Mesothelial cell of epicardium (in vitro differentiated cells): ENCODE data around the gene FOXP1. TPM values are rescaled to one million over a fixed set of nuclear protein-coding genes. Genes with fewer than 3 reads are reported as not detected.
A peak's percentile ranks its signal among the peaks of the same experiment; 100 is the strongest.

ENCODE experiments used
- DNase-seq, 2 experiments: peaks; one replicate each; pipeline ENCODE4 v3.0.0; 2021; ENCODE audit warnings: low spot score in 2 of 2; ENCODE audit not compliant: unreplicated experiment in 2 of 2
- H3K27ac Mint-ChIP-seq: 2 replicates; pipeline ENCODE4 v1.8.0; 2021; ENCODE audit warnings: mixed read lengths
- H3K27me3 Mint-ChIP-seq: 2 replicates; pipeline ENCODE4 v1.8.0; 2021; ENCODE audit warnings: low read depth, mixed read lengths
- H3K36me3 Mint-ChIP-seq: 2 replicates; pipeline ENCODE4 v1.8.0; 2021; ENCODE audit warnings: mixed read lengths
- H3K4me1 Mint-ChIP-seq: 2 replicates; pipeline ENCODE4 v1.8.0; 2021; ENCODE audit warnings: mixed read lengths
- H3K4me3 Mint-ChIP-seq: 2 replicates; pipeline ENCODE4 v1.8.0; 2021; ENCODE audit warnings: mild to moderate bottlenecking, moderate library complexity, mixed read lengths
- H3K9me3 Mint-ChIP-seq: 2 replicates; pipeline ENCODE4 v1.8.0; 2021; ENCODE audit warnings: mixed read lengths
- CTCF ChIP-seq: fragments of 200-600 bp; sonication (generic); IDR thresholded peaks from one replicate; pipeline ENCODE4 v1.5.0; 2021; ENCODE audit warnings: antibody characterized with exemption; ENCODE audit not compliant: unreplicated experiment
- total RNA-seq: library from RNA; stranded (reverse); gene quantifications from 3 replicates; pipeline ENCODE4 v1.2.1, GENCODE V29; 2021

FOXP1 gene
- total RNA-seq, 1 donor from 2014 or later, result 187 TPM

- Mint-ChIP-seq H3K9me3 (no peaks in the 10 kb centered on the region), H3K4me3 (no peak overlapping the region), H3K27ac (peak overlapping the region; percentile 87), H3K4me1 (peaks cover 54% of the 10 kb centered on the region), H3K36me3 (peaks cover 4% of the 10 kb centered on the region), H3K27me3 (no peaks in the 10 kb centered on the region)
- TF ChIP-seq CTCF, result no peak
- no peak for DNase-seq
Measured at GRCh38 chr3:71104556-71104955, 479.0 kb downstream of the FOXP1 start.

- Mint-ChIP-seq H3K27me3 (no peaks in the 10 kb centered on the region), H3K27ac (peak overlapping the region; percentile 87), H3K4me3 (no peak overlapping the region)
Measured at GRCh38 chr3:71104121-71104541, 479.4 kb downstream of the FOXP1 start.

GRCh38 chr3:71103430-71103921 is 480.1 kb downstream of the FOXP1 start:
- H3K27me3 Mint-ChIP-seq, result no peaks in the 10 kb centered on the region
- no peak for DNase-seq
- H3K4me3 Mint-ChIP-seq, result no peak overlapping the region
- H3K4me1 Mint-ChIP-seq, result peaks cover 45% of the 10 kb centered on the region
- no peak for TF ChIP-seq CTCF
- no peaks in the 10 kb centered on the region for H3K9me3 Mint-ChIP-seq
- H3K36me3 Mint-ChIP-seq, result peaks cover 4% of the 10 kb centered on the region
- H3K27ac Mint-ChIP-seq, result peak overlapping the region; percentile 87

More at GRCh38 chr3:71104121-71104541, 479.4 kb downstream of the FOXP1 start:
- no peak for DNase-seq
- peaks cover 49% of the 10 kb centered on the region for H3K4me1 Mint-ChIP-seq
- TF ChIP-seq CTCF, result no peak
- H3K36me3 Mint-ChIP-seq, result peaks cover 4% of the 10 kb centered on the region
- H3K9me3 Mint-ChIP-seq, result no peaks in the 10 kb centered on the region

- H3K27me3 Mint-ChIP-seq, result no peaks in the 10 kb centered on the region
- H3K4me1 Mint-ChIP-seq, result peaks cover 56% of the 10 kb centered on the region
- H3K27ac Mint-ChIP-seq, result peak overlapping the region; percentile 65
- no peak overlapping the region for H3K4me3 Mint-ChIP-seq
- peaks cover 2% of the 10 kb centered on the region for H3K36me3 Mint-ChIP-seq
- no peak for TF ChIP-seq CTCF
- DNase-seq, result no peak
- H3K9me3 Mint-ChIP-seq, result no peaks in the 10 kb centered on the region
Measured at GRCh38 chr3:71102111-71102983, 481.2 kb downstream of the FOXP1 start.

- TF ChIP-seq CTCF, result no peak
- H3K36me3 Mint-ChIP-seq, result peaks cover 2% of the 10 kb centered on the region
- H3K27me3 Mint-ChIP-seq, result no peaks in the 10 kb centered on the region
- H3K9me3 Mint-ChIP-seq, result no peaks in the 10 kb centered on the region
- peak overlapping the region; percentile 65 for H3K27ac Mint-ChIP-seq
- DNase-seq, result no peak
- no peak overlapping the region for H3K4me3 Mint-ChIP-seq
- peaks cover 60% of the 10 kb centered on the region for H3K4me1 Mint-ChIP-seq
Measured at GRCh38 chr3:71101626-71102025, 481.9 kb downstream of the FOXP1 start.
